ENCODE results near the gene CR2. TPM values are rescaled to one million over a fixed set of nuclear protein-coding genes. Genes with fewer than 3 reads are reported as not detected.
"Not testable (repeated sequence)": the region's sequence is repeated elsewhere in the genome, so short reads cannot be mapped to it uniquely, and the experiment has no call there.

Gene CR2
- polyA plus RNA-seq, 3 donors from 2014 or later, result not detected

- peaks cover 0 to under 1% of the 10 kb centered on the region in 2 donors for H3K4me1 Mint-ChIP-seq
- DNase-seq, result no peak
- no peaks in the 10 kb centered on the region for H3K36me3 Mint-ChIP-seq
- H3K27ac Mint-ChIP-seq, result no peak overlapping the region
- H3K27me3 Mint-ChIP-seq (ENCODE audit: low read depth in 3 of 3), result peaks cover 5 to 19% (median 11%) of the 10 kb centered on the region in 3 donors
- H3K9me3 Mint-ChIP-seq, result no peaks in the 10 kb centered on the region
- H3K4me3 Mint-ChIP-seq, result no peak overlapping the region
These were observed 46.9 kb downstream of the CR2 start for GRCh38 chr1:207501071-207501470.

- no peak overlapping the region for H3K27ac Mint-ChIP-seq
- no peak overlapping the region for H3K4me3 Mint-ChIP-seq
- H3K27me3 Mint-ChIP-seq (ENCODE audit: low read depth in 3 of 3), result peaks cover 6 to 17% (median 13%) of the 10 kb centered on the region in 3 donors
- DNase-seq, result no peak
- no peaks in the 10 kb centered on the region for H3K4me1 Mint-ChIP-seq
- no peaks in the 10 kb centered on the region for H3K9me3 Mint-ChIP-seq
- no peaks in the 10 kb centered on the region for H3K36me3 Mint-ChIP-seq
These were observed 48.6 kb downstream of the CR2 start for GRCh38 chr1:207502726-207503125.

- H3K27me3 Mint-ChIP-seq (ENCODE audit: low read depth in 3 of 3), result peaks cover 6 to 13% (median 11%) of the 10 kb centered on the region in 3 donors
- no peak for DNase-seq
- no peaks in the 10 kb centered on the region for H3K36me3 Mint-ChIP-seq
- no peaks in the 10 kb centered on the region for H3K4me1 Mint-ChIP-seq
- no peaks in the 10 kb centered on the region for H3K9me3 Mint-ChIP-seq
- no peak overlapping the region for H3K4me3 Mint-ChIP-seq
- no peak overlapping the region for H3K27ac Mint-ChIP-seq
These were observed 49.8 kb downstream of the CR2 start for GRCh38 chr1:207503950-207504349.

GRCh38 chr1:207504438-207504837, 50.3 kb downstream of the CR2 start:
- Mint-ChIP-seq H3K36me3 (no peaks in the 10 kb centered on the region), H3K27me3 (ENCODE audit: low read depth in 3 of 3) (peaks cover 6 to 13% (median 11%) of the 10 kb centered on the region in 3 donors), H3K9me3 (no peaks in the 10 kb centered on the region), H3K27ac (no peak overlapping the region), H3K4me1 (no peaks in the 10 kb centered on the region), H3K4me3 (no peak overlapping the region)
- no peak for DNase-seq

- H3K4me3 Mint-ChIP-seq, result no peak overlapping the region
- no peaks in the 10 kb centered on the region for H3K9me3 Mint-ChIP-seq
- H3K27ac Mint-ChIP-seq, result no peak overlapping the region
- H3K36me3 Mint-ChIP-seq, result no peaks in the 10 kb centered on the region
- peaks cover 4 to 13% (median 8%) of the 10 kb centered on the region in 3 donors for H3K27me3 Mint-ChIP-seq (ENCODE audit: low read depth in 3 of 3)
- no peaks in the 10 kb centered on the region for H3K4me1 Mint-ChIP-seq
- no peak for DNase-seq
These were observed 56.3 kb downstream of the CR2 start for GRCh38 chr1:207510444-207510843.

- H3K9me3 Mint-ChIP-seq, result peaks cover 0 to 5% (median 0%) of the 10 kb centered on the region in 6 donors
- peaks cover 0 to 8% (median 2%) of the 10 kb centered on the region in 3 donors for H3K27me3 Mint-ChIP-seq (ENCODE audit: low read depth in 3 of 3)
- no peak for DNase-seq
- H3K4me1 Mint-ChIP-seq, result no peaks in the 10 kb centered on the region
- peaks cover 0 to 4% (median 0%) of the 10 kb centered on the region in 3 donors for H3K36me3 Mint-ChIP-seq
- H3K4me3 Mint-ChIP-seq, result no peak overlapping the region
- H3K27ac Mint-ChIP-seq, result no peak overlapping the region
These were observed 60.8 kb downstream of the CR2 start for GRCh38 chr1:207514890-207515289.

GRCh38 chr1:207516729-207517128, 62.6 kb downstream of the CR2 start:
- Mint-ChIP-seq H3K27me3 (ENCODE audit: low read depth in 3 of 3) (peaks cover 2 to 5% (median 2%) of the 10 kb centered on the region in 3 donors), H3K4me1 (no peaks in the 10 kb centered on the region), H3K36me3 (peaks cover 0 to 4% (median 0%) of the 10 kb centered on the region in 3 donors), H3K27ac (no peak overlapping the region), H3K4me3 (no peak overlapping the region), H3K9me3 (peaks cover 0 to 5% (median 0%) of the 10 kb centered on the region in 6 donors)
- DNase-seq, result no peak

- no peak overlapping the region for H3K4me3 Mint-ChIP-seq
- peaks cover 0 to 4% (median 0%) of the 10 kb centered on the region in 3 donors for H3K36me3 Mint-ChIP-seq
- H3K27me3 Mint-ChIP-seq (ENCODE audit: low read depth in 3 of 3), result peaks cover 2 to 3% (median 2%) of the 10 kb centered on the region in 3 donors
- peaks cover 0 to 5% (median 0%) of the 10 kb centered on the region in 6 donors for H3K9me3 Mint-ChIP-seq
- no peak overlapping the region for H3K27ac Mint-ChIP-seq
- DNase-seq, result no peak
- H3K4me1 Mint-ChIP-seq, result no peaks in the 10 kb centered on the region
These were observed 64.6 kb downstream of the CR2 start for GRCh38 chr1:207518608-207519236.

GRCh38 chr1:207519505-207520399, 65.6 kb downstream of the CR2 start:
- H3K27ac Mint-ChIP-seq, result no peak overlapping the region
- DNase-seq, result no peak
- no peak overlapping the region for H3K4me3 Mint-ChIP-seq
- H3K4me1 Mint-ChIP-seq, result no peaks in the 10 kb centered on the region
- peaks cover 0 to 5% (median 0%) of the 10 kb centered on the region in 6 donors for H3K9me3 Mint-ChIP-seq
- peaks cover 2 to 4% (median 3%) of the 10 kb centered on the region in 3 donors for H3K27me3 Mint-ChIP-seq (ENCODE audit: low read depth in 3 of 3)
- peaks cover 0 to 4% (median 0%) of the 10 kb centered on the region in 3 donors for H3K36me3 Mint-ChIP-seq

- not testable (repeated sequence) for H3K9me3 Mint-ChIP-seq; H3K27ac Mint-ChIP-seq; DNase-seq; H3K36me3 Mint-ChIP-seq; H3K4me3 Mint-ChIP-seq; H3K4me1 Mint-ChIP-seq; H3K27me3 Mint-ChIP-seq (ENCODE audit: low read depth in 3 of 3)
These were observed 66.5 kb downstream of the CR2 start for GRCh38 chr1:207520400-207521345.

GRCh38 chr1:207525239-207525638, 71.1 kb downstream of the CR2 start:
- H3K9me3 Mint-ChIP-seq; H3K27me3 Mint-ChIP-seq (ENCODE audit: low read depth in 3 of 3); H3K4me1 Mint-ChIP-seq; H3K27ac Mint-ChIP-seq; H3K36me3 Mint-ChIP-seq; DNase-seq; H3K4me3 Mint-ChIP-seq: not testable (repeated sequence)

- not testable (repeated sequence) for H3K9me3 Mint-ChIP-seq; H3K4me3 Mint-ChIP-seq; H3K36me3 Mint-ChIP-seq; H3K27ac Mint-ChIP-seq; H3K27me3 Mint-ChIP-seq (ENCODE audit: low read depth in 3 of 3); H3K4me1 Mint-ChIP-seq; DNase-seq
These were observed 74.3 kb downstream of the CR2 start for GRCh38 chr1:207528401-207528800.

- not testable (repeated sequence) for DNase-seq; H3K27ac Mint-ChIP-seq; H3K4me1 Mint-ChIP-seq; H3K36me3 Mint-ChIP-seq; H3K4me3 Mint-ChIP-seq; H3K9me3 Mint-ChIP-seq; H3K27me3 Mint-ChIP-seq (ENCODE audit: low read depth in 3 of 3)
These were observed 82.1 kb downstream of the CR2 start for GRCh38 chr1:207536263-207536662.

All from immature natural killer cell (primary cell).